Activated CD8-positive, alpha-beta T cell treated with anti-CD3 and anti-CD28 coated beads for 36 hours (primary cell): ENCODE measurements around the gene CACNA2D3. TPM values are rescaled to one million over a fixed set of nuclear protein-coding genes. Genes with fewer than 3 reads are reported as not detected.

ENCODE experiments used
- ATAC-seq: fragments of 200-7000 bp; cut with Tn5 transposase; one replicate; pipeline ENCODE4 v1.10.0; 2021; ENCODE audit warnings: mild to moderate bottlenecking, moderate library complexity
- CTCF ChIA-PET: fragments of 350-600 bp; sonication (Branson Sonifier 250); formaldehyde crosslinking; loops from one replicate; lab custom pipeline; 2021; ENCODE audit warnings: antibody characterized with exemption; lab: Charles Lee
- POLR2A ChIA-PET: fragments of 350-600 bp; sonication (Branson Sonifier 250); formaldehyde crosslinking; loops from one replicate; lab custom pipeline; 2021; ENCODE audit warnings: antibody characterized with exemption; lab: Charles Lee
- DNase-seq: peaks from one replicate; pipeline ENCODE4 v3.0.0-alpha.2; 2020
- H3K27ac Mint-ChIP-seq: one replicate; pipeline ENCODE4 v1.8.0; 2021; ENCODE audit warnings: mild to moderate bottlenecking, mixed read lengths
- H3K27me3 Mint-ChIP-seq: one replicate; pipeline ENCODE4 v1.8.0; 2021; ENCODE audit warnings: mixed read lengths
- H3K36me3 Mint-ChIP-seq: one replicate; pipeline ENCODE4 v1.8.0; 2021; ENCODE audit warnings: low read depth, mixed read lengths
- H3K4me1 Mint-ChIP-seq: one replicate; pipeline ENCODE4 v1.8.0; 2021; ENCODE audit warnings: low read depth, mixed read lengths
- H3K4me3 Mint-ChIP-seq: one replicate; pipeline ENCODE4 v1.8.0; 2021; ENCODE audit warnings: mild to moderate bottlenecking, moderate library complexity, mixed read lengths
- H3K9me3 Mint-ChIP-seq: one replicate; pipeline ENCODE4 v1.8.0; 2021; ENCODE audit warnings: mixed read lengths
- intact Hi-C: fragments of 100-400 bp; cut with micrococcal nuclease; formaldehyde crosslinking; loops from one replicate; pipeline ENCODE4 v1.10.0; 2022
- total RNA-seq, 2 experiments: library from RNA; stranded (reverse); gene quantifications; one replicate each; pipeline ENCODE4 v1.2.3, GENCODE V29; 2021
- TF ChIP-seq, protein P1 (sequence below): fragments of 200-600 bp; IDR thresholded peaks from one replicate; pipeline ENCODE4 v1.8.0; 2022; ENCODE audit warnings: antibody characterized with exemption, mild to moderate bottlenecking

Gene CACNA2D3
- total RNA-seq, 2 experiments from 2014 or later, result not detected

DNA sequence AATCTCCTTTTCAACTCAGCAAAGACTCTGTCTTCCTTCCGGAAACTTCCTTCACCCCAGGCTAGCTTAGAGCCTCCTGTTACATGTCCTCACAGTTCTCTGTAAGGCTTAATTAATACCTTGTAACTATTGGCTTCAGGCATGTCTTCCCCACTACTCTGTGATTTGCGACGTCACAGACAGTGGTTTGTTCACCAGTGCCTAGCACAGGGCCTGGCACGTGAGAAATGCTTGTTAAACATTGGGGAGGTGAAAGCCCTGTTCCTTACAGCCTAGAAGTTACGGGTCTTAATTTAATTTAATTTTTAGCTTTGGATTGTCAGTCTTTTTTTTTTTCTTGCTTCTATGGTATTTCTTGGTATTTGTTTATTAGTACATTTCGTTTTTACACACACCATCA lies 36.4 kb upstream of the CACNA2D3 start:
- intact Hi-C loops, result no loop called here
- TF ChIP-seq, protein P1, sequence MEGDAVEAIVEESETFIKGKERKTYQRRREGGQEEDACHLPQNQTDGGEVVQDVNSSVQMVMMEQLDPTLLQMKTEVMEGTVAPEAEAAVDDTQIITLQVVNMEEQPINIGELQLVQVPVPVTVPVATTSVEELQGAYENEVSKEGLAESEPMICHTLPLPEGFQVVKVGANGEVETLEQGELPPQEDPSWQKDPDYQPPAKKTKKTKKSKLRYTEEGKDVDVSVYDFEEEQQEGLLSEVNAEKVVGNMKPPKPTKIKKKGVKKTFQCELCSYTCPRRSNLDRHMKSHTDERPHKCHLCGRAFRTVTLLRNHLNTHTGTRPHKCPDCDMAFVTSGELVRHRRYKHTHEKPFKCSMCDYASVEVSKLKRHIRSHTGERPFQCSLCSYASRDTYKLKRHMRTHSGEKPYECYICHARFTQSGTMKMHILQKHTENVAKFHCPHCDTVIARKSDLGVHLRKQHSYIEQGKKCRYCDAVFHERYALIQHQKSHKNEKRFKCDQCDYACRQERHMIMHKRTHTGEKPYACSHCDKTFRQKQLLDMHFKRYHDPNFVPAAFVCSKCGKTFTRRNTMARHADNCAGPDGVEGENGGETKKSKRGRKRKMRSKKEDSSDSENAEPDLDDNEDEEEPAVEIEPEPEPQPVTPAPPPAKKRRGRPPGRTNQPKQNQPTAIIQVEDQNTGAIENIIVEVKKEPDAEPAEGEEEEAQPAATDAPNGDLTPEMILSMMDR, result no peak
- POLR2A ChIA-PET, result no interaction called here
- Mint-ChIP-seq H3K4me3 (no peak overlapping the region), H3K9me3 (no peaks in the 10 kb centered on the region), H3K4me1 (peaks cover 1% of the 10 kb centered on the region), H3K36me3 (no peaks in the 10 kb centered on the region), H3K27ac (no peak overlapping the region), H3K27me3 (peaks cover 21% of the 10 kb centered on the region)
- DNase-seq (no peak), ATAC-seq (no peak)
- CTCF ChIA-PET, result no interaction called here

DNA sequence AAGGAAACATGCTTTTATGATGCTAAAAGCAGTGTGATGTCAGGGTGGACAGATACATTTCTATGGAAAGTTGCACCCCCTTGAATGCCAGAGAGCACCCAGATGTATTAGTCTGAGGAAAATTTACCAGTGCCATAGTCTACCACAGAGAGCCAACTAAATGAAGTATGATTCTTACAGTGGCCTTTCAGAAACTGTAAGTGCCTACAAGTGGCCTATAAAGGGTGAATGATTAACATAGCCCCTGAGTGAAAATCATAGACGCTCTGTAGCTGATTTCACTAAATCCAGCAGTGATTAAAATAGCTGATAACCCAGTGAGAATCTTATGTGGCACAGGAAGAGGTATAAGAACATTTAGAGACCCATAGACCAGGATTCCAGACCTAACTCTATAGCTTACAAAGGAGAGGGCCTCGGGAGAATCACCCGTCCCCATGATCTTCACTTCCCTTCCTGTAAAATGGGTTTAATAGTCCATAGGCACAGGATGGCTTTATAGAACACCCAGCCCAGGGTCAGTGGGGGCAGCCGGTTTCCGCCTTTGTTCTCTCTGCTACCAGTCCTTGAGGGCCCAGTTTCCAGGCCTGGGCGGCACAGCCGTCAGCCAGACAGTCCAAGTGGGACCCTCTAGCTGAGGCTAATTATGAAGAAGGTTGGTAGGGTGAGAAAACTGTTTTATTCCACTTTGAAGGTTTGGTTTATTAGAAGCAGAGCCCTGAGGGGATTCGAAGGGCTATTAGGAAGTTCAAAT lies 35.5 kb upstream of the CACNA2D3 start:
- Mint-ChIP-seq H3K4me3 (no peak overlapping the region), H3K27me3 (peaks cover 21% of the 10 kb centered on the region), H3K4me1 (peaks cover 1% of the 10 kb centered on the region), H3K36me3 (no peaks in the 10 kb centered on the region), H3K27ac (no peak overlapping the region), H3K9me3 (no peaks in the 10 kb centered on the region)
- intact Hi-C loops, result no loop called here
- TF ChIP-seq, protein P1, result no peak
- DNase-seq (no peak), ATAC-seq (no peak)
- ChIA-PET CTCF (no interaction called here), POLR2A (no interaction called here)

DNA sequence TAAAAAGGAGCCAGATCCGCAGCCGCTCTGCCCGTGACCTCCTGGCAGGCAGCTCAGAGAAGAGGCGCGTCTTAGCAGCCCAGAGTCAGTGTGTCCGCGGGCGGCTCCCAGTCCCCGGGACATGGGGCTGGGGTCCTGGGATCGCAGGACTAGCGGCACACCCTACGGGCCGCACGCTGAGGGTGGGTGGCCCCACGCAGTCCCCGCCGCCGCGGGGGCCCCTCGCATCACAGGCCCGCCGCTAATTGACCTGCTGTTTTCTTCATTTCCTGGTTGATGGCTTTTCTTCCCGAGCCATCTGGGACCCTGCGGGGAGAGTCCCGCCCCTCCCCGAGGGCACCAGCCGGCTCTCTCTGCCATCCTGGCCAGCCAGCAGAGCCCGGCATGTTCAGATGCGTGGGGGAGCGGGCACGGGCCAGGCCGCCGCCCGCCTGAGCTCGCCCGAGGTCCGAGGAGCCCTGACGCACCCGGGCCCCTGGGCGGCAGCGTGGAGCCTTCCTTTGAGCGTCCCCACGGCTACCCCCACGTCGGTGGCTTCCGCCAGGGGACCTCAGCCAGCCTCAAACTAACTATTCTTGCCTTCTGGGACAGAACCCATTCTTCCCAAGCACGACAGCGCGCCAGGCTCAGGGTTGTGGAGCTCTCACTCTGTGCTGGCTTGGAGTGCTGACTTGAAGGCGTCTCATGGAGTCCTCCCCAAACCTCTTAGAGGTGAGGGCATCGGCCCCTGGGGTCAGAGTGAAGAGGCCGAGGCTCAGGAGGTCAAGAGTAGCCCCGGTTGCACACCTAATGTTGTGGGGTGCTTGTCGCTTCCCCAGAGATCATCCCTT lies 34.6 kb upstream of the CACNA2D3 start:
- intact Hi-C loops, result no loop called here
- POLR2A ChIA-PET, result no interaction called here

DNA sequence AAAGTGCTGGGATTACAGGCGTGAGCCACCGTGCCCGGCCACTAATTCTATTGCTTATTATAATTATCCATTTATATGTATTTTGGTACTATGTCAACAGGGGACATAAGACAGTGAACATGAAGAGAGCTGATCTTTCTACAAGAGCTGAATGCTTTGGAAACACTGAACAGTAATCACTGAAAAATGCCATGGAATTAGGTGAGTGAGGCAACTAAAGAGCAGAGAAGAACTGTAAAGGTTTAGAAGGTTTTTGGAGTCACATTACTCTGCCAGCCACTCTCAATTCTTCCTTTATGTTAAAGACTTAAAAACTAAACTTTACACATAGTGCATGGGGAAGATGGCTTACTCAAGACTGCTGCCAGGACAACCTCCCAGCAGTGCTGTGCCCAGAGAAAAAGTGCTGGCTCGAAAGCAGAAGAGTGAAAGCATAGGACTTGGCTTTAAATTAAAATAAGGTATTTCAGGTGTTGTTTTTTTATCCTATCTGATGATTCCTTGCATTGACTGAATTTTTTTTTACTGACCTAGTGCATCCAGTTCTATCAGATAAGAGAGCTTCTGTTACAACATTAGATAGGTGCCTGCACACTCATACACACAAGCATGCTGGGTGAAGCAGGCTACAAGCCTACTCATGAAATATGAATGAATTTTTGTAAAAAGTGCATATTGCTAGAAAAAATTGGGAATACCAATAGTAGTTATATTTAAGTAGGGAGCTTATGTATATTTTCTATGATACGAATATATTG lies 28.7 kb upstream of the CACNA2D3 start:
- no peak overlapping the region for H3K27ac Mint-ChIP-seq
- intact Hi-C loops, result no loop called here
- POLR2A ChIA-PET, result no interaction called here

More for the DNA sequence above, 34.6 kb upstream of the CACNA2D3 start:
- no peak overlapping the region for H3K27ac Mint-ChIP-seq
- H3K9me3 Mint-ChIP-seq, result no peaks in the 10 kb centered on the region
- ATAC-seq (no peak), DNase-seq (no peak)
- CTCF ChIA-PET, result no interaction called here
- peaks cover 1% of the 10 kb centered on the region for H3K4me1 Mint-ChIP-seq
- H3K4me3 Mint-ChIP-seq, result no peak overlapping the region
- no peaks in the 10 kb centered on the region for H3K36me3 Mint-ChIP-seq
- TF ChIP-seq, protein P1, result no peak
- H3K27me3 Mint-ChIP-seq, result peaks cover 25% of the 10 kb centered on the region

More for the DNA sequence above, 28.7 kb upstream of the CACNA2D3 start:
- TF ChIP-seq, protein P1, result no peak
- ATAC-seq, result no peak
- Mint-ChIP-seq H3K9me3 (no peaks in the 10 kb centered on the region), H3K4me1 (no peaks in the 10 kb centered on the region), H3K36me3 (no peaks in the 10 kb centered on the region), H3K4me3 (no peak overlapping the region), H3K27me3 (peaks cover 7% of the 10 kb centered on the region)
- CTCF ChIA-PET, result no interaction called here
- no peak for DNase-seq
